Activated T-cell treated with anti-CD3 and anti-CD28 coated beads for 4 hours (primary cell): ENCODE data around the gene ABCG4.
"Not testable (repeated sequence)": the region's sequence is repeated elsewhere in the genome, so short reads cannot be mapped to it uniquely, and the experiment has no call there.

ENCODE experiments used
- DNase-seq: peaks from one replicate; pipeline ENCODE4 v3.0.0-alpha.2; 2020

The ABCG4 gene

GRCh38 chr11:119116601-119117000 is 32.3 kb upstream of the ABCG4 start:
- no peak for DNase-seq

DNA sequence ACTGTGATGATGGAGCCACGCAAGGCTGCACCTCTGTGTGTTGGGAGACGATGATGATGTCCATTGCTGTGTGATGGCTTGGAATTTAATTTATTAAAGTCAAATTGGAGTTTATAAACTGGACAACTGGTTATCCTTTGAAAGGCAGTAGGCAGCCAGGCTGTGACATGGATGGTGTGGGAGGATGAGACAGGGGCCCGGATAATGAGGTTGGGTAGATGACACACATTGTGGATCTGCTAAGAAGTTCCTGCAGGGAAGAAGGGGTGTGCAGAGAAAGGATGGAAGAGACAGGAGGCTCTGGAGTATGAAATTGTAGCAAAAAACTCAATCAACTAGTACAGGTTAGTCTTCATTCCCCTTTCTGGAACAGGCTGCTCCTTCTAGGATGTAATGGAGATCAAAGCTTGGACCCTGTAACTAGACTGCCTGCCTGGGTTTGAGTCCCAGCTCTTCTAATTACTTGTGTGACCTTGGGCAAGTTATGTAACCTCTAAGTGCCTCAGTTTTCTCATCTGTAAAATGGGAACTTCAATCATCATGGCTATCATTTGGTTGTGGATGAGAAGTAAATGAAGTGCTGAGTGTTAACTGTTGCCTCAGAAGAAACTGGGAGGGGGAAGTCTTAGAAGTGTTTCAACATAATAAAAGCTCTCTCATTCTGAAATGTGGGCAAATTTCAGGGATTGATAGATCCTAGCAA is 31.7 kb upstream of the ABCG4 start:
- no peak for DNase-seq

DNA sequence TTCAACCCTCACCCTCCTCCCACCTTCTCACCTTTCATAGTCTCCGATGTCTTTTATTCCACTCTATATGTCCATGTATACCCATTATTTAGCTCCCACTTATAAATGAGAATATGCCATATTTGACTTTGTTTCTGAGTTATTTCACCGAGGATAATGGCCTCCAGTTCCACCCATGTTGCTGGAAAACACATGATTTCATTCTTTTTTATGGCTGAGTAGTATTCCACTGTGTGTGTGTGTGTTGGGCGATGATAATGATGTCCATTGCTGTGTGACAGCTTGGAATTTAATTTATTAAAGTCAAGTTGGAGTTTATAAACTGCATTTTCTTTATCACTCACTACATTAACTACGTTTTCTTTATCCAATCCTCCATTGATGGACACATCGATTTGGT is 30.6 kb upstream of the ABCG4 start:
- DNase-seq = no peak

DNA sequence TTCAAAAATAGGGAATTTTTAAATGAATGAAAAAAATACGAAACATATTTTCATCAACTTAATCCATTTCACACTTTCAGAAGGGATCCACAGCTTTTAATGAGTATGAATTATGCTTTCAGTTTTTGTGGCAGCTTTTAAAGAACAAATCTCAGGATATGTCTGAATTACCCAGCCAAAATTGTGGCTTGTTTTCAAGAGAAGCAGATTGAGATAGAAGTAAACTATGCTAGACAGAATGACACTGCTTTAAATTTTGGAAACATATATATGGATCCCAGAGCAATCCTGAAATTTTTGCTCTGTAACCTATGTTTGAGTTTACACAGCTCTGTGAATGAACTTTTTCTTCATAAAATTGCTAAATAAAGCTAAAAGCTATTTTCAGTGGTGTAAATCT is 29.9 kb upstream of the ABCG4 start:
- no peak for DNase-seq

- DNase-seq = no peak
Measured at GRCh38 chr11:119120639-119121007, 28.2 kb upstream of the ABCG4 start.

GRCh38 chr11:119121008-119121810 is 27.6 kb upstream of the ABCG4 start, which contains the start of gene HINFP:
Gene HINFP (plus strand): TSS chr11:119121580. CDS start chr11:119126945, 5,365 bp downstream.
- peak; percentile 100 for DNase-seq

GRCh38 chr11:119121811-119122124 is 27.1 kb upstream of the ABCG4 start:
- DNase-seq = no peak

GRCh38 chr11:119125821-119126220 is 23.0 kb upstream of the ABCG4 start:
- no peak for DNase-seq

DNA sequence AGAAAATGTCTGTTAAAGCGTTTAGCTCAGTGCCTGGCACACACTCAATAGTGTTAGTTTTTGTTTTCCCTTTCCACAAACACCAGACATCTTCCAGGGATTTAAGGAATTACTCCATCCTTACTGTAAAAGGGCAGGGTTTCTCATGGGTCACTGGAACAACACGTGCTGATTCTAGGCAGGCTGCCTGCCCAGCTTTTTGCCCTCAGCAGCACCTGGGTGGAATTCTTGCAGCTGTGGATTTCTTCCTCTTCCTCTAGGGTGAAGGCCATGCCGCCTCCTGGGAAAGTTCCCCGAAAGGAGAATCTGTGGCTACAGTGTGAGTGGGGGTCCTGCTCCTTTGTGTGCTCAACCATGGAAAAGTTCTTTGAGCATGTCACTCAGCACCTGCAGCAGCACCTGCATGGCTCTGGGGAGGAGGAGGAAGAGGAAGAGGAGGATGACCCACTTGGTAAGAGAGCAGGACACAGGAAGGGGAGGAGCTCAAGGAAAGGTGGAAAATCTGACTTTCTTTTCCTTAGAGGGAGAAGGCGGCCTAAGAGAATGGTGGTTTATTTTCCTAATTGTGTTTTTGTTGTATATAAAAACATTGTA is 22.1 kb upstream of the ABCG4 start:
- no peak for DNase-seq

- no peak for DNase-seq
Measured at GRCh38 chr11:119130662-119131061, 18.2 kb upstream of the ABCG4 start.

DNA sequence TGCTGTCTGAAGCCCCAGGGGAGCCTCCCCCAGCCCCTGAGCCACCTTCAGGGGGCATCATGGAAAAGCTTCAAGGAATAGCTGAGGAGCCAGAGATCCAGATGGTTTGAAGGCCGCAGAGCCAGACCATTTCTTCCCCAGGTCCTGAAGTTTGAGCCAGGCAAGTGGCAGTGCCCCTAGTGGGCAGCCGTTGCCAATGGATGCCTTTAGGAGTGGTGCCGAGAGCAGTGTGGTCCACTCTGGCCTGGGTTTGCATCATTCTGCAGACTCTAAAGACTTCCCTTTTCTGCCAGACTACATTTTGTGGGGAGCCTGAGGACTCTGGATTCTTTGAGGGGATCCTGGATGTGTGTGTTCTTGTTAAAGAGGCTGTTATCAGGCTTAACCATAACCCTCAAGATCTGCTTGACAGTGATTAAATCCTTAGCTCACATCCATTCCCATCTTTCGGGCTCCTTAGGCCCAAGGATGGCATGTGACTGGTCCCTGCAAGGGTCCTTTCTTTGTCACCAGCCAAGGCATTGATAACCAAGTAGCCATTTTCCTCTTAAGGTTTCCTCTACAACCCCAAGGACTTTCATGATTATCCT is 14.4 kb upstream of the ABCG4 start:
- no peak for DNase-seq

DNA sequence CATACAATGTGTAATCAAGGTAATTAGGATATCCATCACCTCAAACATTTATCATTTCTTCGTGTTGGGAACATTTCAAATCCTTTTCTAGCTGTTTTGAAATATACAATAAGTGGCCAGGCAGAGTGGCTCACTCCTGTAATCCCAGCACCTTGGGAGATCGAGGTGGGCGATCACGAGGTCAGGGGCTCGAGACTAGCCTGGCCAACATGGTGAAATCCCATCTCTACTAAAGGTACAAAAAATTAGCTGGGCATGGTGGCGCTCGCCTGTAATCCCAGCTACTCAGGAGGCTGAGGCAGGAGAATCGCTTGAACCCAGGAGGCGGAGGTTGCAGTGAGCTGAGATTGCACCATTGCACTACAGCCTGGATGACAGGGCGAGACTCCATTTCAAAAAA is 9.6 kb upstream of the ABCG4 start:
- not testable (repeated sequence) for DNase-seq

DNA sequence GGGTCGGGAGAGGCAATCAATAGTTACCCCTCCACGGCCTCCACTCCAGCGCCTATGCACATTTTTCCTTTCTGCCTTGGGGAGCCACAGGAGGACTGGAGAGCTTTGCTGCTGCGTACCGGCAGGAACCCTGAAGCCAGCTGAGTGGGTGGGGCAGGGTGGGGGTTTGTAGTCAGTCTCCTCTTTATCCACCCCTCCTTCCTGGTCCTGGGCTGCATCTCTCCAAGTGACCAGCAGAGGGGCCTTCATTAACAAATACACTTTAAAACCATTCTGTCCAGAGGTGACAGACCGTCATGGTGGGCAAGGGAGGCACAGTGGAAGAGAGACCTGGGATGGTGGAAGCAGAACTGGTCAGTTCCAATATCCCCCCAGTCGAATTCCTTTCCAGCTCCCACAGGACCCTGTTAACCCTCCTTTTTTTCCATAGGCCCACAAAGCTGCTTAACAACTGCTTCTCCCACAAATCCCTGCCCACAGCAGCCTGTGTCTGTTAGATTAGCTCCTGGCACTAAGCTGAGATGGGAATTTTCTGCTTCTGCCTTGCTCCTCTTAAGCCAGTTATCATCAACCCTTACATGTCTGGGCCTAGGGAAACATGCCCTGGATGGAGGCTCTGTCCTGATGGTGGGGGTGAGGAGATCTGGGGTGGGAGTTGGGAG is 3.9 kb upstream of the ABCG4 start:
- no peak for DNase-seq

DNA sequence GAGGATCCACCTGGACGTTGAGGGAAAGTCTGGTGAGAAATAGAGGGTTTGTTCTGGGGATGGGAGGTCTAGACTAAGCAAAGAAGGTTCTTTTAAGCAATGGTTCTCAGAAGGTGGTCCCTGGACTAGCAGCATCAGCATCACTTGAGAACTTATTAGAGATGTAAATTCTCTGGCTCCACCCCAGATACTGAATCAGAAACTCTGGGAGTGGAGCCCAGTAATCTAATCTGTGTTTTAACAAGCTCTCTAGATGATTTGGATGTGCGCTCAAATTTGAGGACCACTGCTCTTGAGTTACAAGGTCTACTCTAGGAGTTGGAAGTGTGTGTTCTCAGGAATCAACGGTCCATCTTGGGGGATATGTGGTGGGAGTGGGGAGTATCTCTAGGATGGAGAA is 3.3 kb upstream of the ABCG4 start:
- DNase-seq = no peak

DNA sequence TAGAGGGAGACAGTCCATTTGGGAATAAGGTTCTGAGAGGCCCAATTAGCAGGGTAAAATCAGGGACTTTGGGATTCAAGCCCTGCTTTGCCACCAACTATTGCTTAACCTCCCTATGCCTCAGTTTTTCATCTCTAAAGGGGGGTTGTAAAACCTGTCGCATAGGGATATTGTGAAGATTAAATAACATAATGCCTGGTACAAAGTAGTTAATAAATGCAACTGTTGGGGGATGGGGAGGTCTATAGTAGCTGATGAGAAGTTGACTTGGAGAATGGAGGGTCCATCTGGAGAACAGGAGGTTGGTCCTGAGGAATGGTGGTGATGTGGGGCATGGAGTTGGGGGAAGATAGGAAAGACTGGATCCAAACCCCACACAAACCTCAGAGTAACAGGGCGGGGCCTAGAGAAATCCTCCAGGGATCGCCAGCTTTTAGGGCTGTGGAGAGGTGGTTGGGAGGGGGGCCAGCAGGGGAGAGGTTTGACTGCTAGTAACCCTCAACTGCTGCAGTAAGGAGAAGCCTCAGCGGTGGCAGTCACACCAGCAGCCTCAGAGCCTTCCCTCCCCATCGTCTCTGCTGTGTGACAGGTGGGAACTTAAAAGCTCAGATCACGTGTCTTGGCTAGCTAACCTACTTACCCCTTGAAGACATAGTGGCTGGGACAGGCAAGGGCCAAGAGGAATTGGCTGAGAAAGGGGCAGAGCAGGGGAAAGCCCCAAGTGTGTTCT is 1.1 kb upstream of the ABCG4 start:
- DNase-seq = no peak

- no peak for DNase-seq
Measured at GRCh38 chr11:119148720-119149017, 183 bp upstream of the ABCG4 start.

GRCh38 chr11:119149786-119150275 is 979 bp downstream of the ABCG4 start:
- no peak for DNase-seq

DNA sequence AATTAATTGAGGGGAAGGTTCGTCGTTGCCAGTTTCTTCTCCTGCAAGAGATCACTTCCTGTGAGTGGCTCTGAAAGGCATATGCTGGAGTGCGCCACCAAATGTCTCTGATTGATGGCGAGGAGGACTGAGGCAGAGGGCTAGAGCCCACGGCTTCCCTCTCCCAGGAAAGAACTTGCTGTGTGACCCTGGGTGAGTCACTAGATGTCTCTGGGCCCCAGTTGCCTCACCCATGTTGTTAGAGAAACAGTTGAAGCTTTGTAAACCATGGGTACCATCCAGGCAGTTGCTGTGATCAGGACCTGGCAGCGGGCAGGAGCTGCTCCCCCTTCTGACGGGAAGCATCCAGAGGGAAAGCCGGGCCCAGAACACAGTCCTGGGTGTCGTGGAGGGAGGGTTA is 3.2 kb downstream of the ABCG4 start:
- no peak for DNase-seq

DNA sequence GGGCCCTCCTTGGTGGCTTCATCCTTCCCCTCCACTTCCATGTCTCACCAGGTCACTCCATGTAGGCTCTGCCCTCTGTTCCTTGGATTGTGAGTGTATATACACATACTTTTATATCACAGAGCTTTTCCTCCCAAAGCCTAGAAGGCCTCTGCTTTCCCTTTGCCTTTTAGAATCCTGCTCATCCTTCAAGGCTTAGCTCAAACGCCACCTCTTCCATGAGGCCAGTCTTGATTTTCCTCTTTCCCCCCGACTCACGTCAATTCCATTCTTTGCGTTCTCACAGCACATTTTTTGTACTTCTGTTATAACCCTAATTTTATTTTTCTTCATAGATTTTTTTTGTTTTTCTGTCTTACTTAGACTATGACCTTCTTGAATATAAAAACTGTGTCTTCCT is 3.8 kb downstream of the ABCG4 start:
- DNase-seq = no peak

DNA sequence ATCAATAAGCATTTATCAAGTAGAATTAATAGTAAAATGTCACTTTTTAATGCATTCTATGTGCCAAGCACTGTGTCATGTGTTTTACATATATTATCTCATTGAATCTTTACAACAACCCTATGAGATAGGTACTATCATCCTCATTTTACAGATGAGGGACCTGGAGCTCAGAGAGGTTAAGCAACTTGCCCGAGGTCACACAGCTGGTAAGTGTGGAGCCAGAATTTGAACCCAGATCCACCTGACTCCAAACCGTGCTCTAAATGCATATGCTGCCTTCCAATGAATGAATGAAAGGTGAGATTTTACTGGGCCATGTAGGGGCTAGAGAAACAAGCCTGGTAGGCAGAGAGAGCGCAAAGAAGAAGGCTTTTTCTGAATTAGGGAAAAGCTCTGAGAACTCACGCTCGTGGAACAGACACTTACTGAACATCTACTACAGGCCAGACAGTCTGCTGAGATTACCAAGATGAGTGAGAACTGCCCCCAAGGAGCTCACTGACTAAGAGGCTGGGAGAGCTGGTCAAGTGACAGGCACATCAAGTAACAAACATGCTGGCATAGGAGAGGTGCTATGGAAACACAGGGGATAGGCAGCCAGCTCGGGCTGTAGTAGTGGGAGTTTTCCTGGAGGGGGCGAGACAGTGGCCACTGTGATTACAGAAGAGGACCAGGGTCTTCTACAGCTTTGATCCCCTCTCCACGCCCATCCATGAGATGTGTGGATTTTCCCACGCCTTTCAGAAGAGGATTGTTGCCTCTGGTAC is 4.4 kb downstream of the ABCG4 start:
- no peak for DNase-seq

DNA sequence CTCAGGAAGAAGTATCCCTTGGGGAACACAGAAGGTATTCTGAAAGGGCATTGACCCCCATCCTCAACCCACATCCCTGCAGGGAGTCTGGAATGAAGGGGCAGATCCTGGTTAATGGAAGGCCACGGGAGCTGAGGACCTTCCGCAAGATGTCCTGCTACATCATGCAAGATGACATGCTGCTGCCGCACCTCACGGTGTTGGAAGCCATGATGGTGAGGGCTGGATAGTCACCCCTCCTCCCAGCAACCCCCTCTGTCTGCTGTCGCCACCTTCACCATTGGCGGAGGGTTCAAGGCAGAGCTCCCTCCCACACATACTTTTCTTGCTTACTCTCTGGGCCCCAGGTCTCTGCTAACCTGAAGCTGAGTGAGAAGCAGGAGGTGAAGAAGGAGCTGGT is 5.3 kb downstream of the ABCG4 start:
- no peak for DNase-seq
